ENCODE data around the gene NEGR1. TPM values are rescaled to one million over a fixed set of nuclear protein-coding genes. Genes with fewer than 3 reads are reported as not detected.

NEGR1 gene
- total RNA-seq, 1 donor from 2014 or later: 7.6 TPM

DNA sequence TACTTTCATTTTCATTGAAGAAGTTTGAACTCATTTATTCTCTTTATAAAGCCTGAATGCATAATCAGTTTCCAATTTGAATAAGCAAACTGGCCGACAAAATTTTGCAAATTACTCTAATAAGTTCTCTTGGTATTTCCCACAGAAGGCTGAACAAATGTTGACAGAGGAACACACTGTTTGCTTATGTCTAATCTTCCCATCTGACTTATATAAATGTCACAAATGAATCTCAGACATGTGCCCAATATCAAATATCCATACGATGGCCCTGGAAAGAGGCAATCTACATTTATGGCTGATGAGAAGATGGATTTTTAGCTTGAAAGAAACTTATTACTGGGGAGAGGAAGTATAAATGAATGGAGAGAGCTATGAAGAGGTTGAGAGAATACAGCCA lies 820.9 kb downstream of the NEGR1 start:
- Mint-ChIP-seq H3K36me3 (ENCODE audit: unreplicated experiment) (no peaks in the 10 kb centered on the region), H3K9me3 (ENCODE audit: unreplicated experiment) (no peaks in the 10 kb centered on the region), H3K27ac (ENCODE audit: unreplicated experiment) (no peak overlapping the region), H3K4me3 (ENCODE audit: unreplicated experiment) (no peak overlapping the region), H3K4me1 (ENCODE audit: unreplicated experiment) (no peaks in the 10 kb centered on the region), H3K27me3 (ENCODE audit: unreplicated experiment) (no peaks in the 10 kb centered on the region)
- TF ChIP-seq, protein P1, sequence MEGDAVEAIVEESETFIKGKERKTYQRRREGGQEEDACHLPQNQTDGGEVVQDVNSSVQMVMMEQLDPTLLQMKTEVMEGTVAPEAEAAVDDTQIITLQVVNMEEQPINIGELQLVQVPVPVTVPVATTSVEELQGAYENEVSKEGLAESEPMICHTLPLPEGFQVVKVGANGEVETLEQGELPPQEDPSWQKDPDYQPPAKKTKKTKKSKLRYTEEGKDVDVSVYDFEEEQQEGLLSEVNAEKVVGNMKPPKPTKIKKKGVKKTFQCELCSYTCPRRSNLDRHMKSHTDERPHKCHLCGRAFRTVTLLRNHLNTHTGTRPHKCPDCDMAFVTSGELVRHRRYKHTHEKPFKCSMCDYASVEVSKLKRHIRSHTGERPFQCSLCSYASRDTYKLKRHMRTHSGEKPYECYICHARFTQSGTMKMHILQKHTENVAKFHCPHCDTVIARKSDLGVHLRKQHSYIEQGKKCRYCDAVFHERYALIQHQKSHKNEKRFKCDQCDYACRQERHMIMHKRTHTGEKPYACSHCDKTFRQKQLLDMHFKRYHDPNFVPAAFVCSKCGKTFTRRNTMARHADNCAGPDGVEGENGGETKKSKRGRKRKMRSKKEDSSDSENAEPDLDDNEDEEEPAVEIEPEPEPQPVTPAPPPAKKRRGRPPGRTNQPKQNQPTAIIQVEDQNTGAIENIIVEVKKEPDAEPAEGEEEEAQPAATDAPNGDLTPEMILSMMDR (IDR thresholded peaks at IDR 0.05): no peak
- no peak for DNase-seq (ENCODE audit: extremely low spot score, unreplicated experiment)

DNA sequence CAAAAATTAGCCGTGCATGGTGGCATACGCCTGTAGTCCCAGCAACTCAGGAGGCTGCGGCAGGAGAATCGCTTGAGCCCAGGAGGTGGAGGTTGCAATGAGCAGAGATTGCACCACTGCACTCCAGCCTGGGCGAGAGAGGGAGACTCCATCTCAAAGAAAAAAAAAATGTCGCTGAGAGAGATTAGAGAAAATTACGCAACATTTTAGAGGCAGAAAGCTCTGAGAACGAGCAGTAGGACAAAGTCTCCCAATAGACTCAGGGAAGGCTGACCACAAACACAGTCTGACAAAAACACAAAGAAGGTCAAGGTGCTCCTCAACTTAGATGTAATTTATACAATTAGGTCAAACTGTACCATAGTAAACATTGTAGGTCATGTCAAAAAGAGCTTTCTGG lies 833.9 kb downstream of the NEGR1 start:
- Mint-ChIP-seq H3K4me3 (ENCODE audit: unreplicated experiment) (no peak overlapping the region), H3K27me3 (ENCODE audit: unreplicated experiment) (peaks cover 3% of the 10 kb centered on the region)
- DNase-seq (ENCODE audit: extremely low spot score, unreplicated experiment): no peak

DNA sequence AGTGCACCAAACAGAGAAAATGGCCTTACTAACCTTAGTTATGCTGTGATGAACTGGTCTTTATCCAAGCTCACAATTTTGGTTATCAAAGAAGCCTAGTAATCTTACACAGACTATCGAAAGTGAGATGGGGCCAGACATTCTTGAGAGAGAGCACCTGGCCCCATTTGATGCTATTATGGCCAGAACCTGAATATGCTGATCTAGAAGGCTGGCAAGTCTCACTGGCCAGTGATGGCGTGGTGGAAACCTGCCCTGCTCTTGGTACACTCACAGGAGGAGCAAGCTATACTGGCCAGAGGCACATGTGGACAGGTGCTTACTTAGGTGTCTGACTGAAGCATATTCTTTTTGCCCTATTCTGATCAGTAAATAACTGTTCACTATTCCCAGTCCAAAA lies 843.7 kb downstream of the NEGR1 start:
- DNase-seq (ENCODE audit: extremely low spot score, unreplicated experiment): no peak
- no peaks in the 10 kb centered on the region for H3K9me3 Mint-ChIP-seq (ENCODE audit: unreplicated experiment)
- no peaks in the 10 kb centered on the region for H3K4me1 Mint-ChIP-seq (ENCODE audit: unreplicated experiment)
- no peaks in the 10 kb centered on the region for H3K27me3 Mint-ChIP-seq (ENCODE audit: unreplicated experiment)
- H3K27ac Mint-ChIP-seq (ENCODE audit: unreplicated experiment): no peak overlapping the region
- no peaks in the 10 kb centered on the region for H3K36me3 Mint-ChIP-seq (ENCODE audit: unreplicated experiment)
- TF ChIP-seq, protein P1 (IDR thresholded peaks at IDR 0.05): no peak
- no peak overlapping the region for H3K4me3 Mint-ChIP-seq (ENCODE audit: unreplicated experiment)

More for the DNA sequence above, 833.9 kb downstream of the NEGR1 start:
- TF ChIP-seq, protein P1 (IDR thresholded peaks at IDR 0.05): no peak
- Mint-ChIP-seq H3K4me1 (ENCODE audit: unreplicated experiment) (no peaks in the 10 kb centered on the region), H3K36me3 (ENCODE audit: unreplicated experiment) (no peaks in the 10 kb centered on the region), H3K27ac (ENCODE audit: unreplicated experiment) (no peak overlapping the region), H3K9me3 (ENCODE audit: unreplicated experiment) (no peaks in the 10 kb centered on the region)

DNA sequence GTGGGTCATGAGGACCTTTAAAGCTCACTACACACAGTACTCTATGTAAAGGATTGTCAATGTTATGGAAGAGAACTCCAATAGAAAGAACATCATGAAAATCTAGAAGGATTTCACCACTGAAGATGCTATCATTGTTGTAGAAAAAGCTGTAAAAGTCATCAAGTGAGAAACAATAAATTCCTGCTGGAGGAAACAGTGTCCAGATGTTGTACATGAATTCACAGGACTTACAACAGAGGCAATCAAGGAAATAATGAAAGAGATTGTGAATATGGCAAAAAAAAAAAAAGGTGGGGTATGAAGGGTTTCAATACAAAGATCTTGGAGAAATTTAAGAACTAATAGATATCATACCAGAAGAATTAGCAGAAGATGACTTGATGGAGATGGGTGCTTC lies 846.4 kb downstream of the NEGR1 start:
- no peaks in the 10 kb centered on the region for H3K9me3 Mint-ChIP-seq (ENCODE audit: unreplicated experiment)
- no peaks in the 10 kb centered on the region for H3K27me3 Mint-ChIP-seq (ENCODE audit: unreplicated experiment)
- TF ChIP-seq, protein P1 (IDR thresholded peaks at IDR 0.05): no peak
- H3K27ac Mint-ChIP-seq (ENCODE audit: unreplicated experiment): no peak overlapping the region
- no peak overlapping the region for H3K4me3 Mint-ChIP-seq (ENCODE audit: unreplicated experiment)
- H3K4me1 Mint-ChIP-seq (ENCODE audit: unreplicated experiment): no peaks in the 10 kb centered on the region
- no peak for DNase-seq (ENCODE audit: extremely low spot score, unreplicated experiment)
- no peaks in the 10 kb centered on the region for H3K36me3 Mint-ChIP-seq (ENCODE audit: unreplicated experiment)

DNA sequence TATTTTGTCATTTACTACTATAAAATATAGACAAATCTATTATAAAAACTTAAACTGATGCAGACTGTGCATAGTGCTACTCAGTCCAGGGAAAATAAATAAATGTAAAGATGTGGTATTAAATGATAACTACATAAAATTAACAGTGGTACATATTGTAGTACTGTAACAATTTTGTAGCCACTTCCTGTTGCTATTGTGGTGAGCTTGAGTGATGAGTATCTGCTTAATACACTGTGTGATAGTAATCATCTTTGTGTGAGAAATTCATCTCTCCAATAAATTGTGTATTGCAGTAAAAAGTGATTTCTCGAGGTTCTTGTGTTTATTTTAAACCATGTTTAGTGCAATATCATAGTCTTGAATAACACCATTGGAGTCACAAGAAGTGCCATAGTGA lies 848.1 kb downstream of the NEGR1 start:
- Mint-ChIP-seq H3K36me3 (ENCODE audit: unreplicated experiment) (no peaks in the 10 kb centered on the region), H3K27me3 (ENCODE audit: unreplicated experiment) (no peaks in the 10 kb centered on the region), H3K27ac (ENCODE audit: unreplicated experiment) (no peak overlapping the region), H3K4me1 (ENCODE audit: unreplicated experiment) (no peaks in the 10 kb centered on the region), H3K9me3 (ENCODE audit: unreplicated experiment) (no peaks in the 10 kb centered on the region), H3K4me3 (ENCODE audit: unreplicated experiment) (no peak overlapping the region)
- no peak for DNase-seq (ENCODE audit: extremely low spot score, unreplicated experiment)
- TF ChIP-seq, protein P1 (IDR thresholded peaks at IDR 0.05): no peak
